Measurements from ENCODE around the gene MANF.

- TF ChIP-seq, protein P1, sequence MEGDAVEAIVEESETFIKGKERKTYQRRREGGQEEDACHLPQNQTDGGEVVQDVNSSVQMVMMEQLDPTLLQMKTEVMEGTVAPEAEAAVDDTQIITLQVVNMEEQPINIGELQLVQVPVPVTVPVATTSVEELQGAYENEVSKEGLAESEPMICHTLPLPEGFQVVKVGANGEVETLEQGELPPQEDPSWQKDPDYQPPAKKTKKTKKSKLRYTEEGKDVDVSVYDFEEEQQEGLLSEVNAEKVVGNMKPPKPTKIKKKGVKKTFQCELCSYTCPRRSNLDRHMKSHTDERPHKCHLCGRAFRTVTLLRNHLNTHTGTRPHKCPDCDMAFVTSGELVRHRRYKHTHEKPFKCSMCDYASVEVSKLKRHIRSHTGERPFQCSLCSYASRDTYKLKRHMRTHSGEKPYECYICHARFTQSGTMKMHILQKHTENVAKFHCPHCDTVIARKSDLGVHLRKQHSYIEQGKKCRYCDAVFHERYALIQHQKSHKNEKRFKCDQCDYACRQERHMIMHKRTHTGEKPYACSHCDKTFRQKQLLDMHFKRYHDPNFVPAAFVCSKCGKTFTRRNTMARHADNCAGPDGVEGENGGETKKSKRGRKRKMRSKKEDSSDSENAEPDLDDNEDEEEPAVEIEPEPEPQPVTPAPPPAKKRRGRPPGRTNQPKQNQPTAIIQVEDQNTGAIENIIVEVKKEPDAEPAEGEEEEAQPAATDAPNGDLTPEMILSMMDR (IDR thresholded peaks at IDR 0.05) = no peak
- TF ChIP-seq POLR2A (IDR thresholded peaks at IDR 0.05) = no peak
These were observed 10.0 kb upstream of the MANF start for GRCh38 chr3:51375136-51375535.

Measured in adrenal gland (tissue), 5 donors.